Activated CD4-positive, CD25-positive, alpha-beta regulatory T cell treated with anti-CD3 and anti-CD28 coated beads, Interleukin-2, amount 50 U/mL, for 16 hours (primary cell): Measurements from ENCODE around the gene CFAP74.

Experiments
- DNase-seq: peaks from one replicate; pipeline ENCODE4 v3.0.0-alpha.2; 2020; ENCODE audit warnings: low read depth, low spot score

Gene CFAP74

DNA sequence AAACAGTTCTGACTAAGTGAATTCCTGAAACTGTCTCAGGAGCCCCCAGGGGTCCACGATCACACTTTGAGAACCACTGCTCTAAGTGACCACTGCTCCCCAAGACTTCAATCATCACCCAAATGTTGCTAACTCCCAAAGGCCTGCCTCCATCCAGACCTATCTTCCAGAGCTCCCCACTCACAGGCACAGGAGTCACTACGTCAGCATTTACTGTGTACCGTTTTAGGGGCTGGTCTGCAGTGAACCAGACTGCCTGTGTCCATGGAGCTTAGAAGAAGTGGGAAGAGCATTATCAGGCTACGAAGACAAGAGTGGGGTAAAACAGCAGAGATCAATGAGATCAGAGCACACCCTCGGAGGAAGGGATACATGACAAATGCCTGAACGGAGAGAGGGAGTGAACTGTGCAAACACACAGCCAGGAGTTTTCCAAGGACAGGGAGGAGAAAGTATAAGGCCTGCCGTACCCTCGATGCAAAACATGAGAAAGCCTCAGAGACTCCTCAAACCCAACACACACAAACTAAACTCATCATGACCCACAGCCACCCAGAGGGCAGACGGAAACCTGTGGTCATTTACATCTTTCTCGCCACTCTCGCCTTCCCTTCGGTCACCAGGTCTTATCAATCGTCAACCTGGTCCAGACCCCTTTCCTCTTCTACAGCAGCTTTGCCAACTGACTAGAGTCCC lies 122.8 kb downstream of the CFAP74 start:
- DNase-seq = no peak

GRCh38 chr1:1879942-1880341 lies 123.6 kb downstream of the CFAP74 start:
- DNase-seq = no peak

GRCh38 chr1:1877865-1878436 lies 125.6 kb downstream of the CFAP74 start:
- DNase-seq = no peak

DNA sequence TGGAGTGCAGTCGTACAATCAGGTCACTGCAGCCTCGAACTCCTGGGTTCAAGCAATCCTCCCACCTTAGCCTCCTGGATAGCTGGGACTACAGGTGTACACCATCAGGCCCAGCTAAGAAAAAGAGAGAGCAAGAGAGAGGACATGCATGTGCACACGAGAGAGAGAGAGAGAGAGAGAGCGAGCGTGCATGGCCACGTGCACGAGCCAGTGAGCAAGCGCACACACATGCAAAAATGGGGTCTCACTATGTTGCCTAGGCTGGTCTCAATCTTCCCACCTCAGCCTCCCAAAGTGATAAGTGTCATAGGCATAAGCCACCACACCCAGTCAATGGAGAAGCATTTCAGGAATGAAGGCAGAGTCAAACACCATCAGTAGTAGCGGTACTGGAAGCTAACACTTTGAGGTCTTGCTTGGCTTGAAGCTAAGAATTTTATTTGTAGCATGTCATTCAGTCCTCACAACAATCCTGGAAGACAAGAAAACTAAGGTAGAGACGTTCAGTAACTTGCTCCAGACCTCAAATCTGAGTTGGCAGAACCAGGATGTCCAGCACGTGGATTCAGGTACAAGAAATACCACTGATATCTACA lies 127.2 kb downstream of the CFAP74 start:
- DNase-seq = no peak

- no peak for DNase-seq
Observed at GRCh38 chr1:1875932-1876331, 127.7 kb downstream of the CFAP74 start.

DNA sequence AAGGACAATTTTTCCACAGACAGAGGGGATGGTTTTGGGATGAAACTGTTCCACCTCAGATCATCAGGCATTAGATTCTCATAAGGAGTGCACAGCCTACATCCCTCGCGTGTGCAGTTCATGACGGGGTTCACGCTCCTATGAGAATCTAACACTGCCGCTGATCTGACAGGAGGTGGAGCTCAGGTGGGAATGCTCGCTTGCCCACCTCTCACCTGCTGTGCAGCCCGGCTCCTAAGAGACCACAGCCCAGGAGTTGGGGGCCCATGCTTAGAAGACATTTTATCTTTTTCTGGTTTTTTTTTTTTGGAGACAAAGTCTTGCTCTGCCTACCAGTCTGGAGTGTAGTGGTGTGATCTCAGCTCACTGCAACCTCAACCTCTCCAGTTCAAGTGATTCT lies 128.7 kb downstream of the CFAP74 start:
- no peak for DNase-seq

DNA sequence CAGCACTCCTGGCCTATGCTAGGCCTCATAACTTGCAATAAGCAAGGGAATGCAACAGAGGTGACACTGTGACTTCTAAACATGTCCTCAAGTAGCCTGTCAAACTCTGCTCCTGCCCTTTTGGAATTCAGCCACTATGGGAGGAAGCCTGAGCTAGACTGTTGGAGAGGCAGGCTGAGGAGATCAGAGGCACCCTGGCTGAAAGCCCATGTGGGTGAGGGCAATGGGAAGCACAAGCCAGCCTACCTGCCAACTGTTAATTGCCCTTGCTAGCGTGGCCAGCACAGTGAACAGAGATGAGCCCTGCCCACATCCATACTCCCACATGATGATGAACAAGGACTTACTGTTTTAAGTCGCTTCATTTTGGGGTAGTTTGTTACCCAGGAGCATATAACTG lies 130.4 kb downstream of the CFAP74 start:
- DNase-seq = no peak

- DNase-seq = no peak
Observed at GRCh38 chr1:1872329-1872994, 131.1 kb downstream of the CFAP74 start.
